ENCODE measurements around the gene IDS.
"Not testable (repeated sequence)": the region's sequence is repeated elsewhere in the genome, so short reads cannot be mapped to it uniquely, and the experiment has no call there.

IDS gene

GRCh38 chrX:149539283-149540130 lies 34.4 kb upstream of the IDS start:
- TF ChIP-seq SPI1 (IDR thresholded peaks at IDR 0.05; ENCODE audit: borderline replicate concordance, low read depth), result peak; percentile 42; the same call in 1 of the 2 replicates
- no peak for TF ChIP-seq GABPA (IDR thresholded peaks at IDR 0.05; ENCODE audit: low read depth)
- peak; percentile 86 to 94 for DNase-seq (ENCODE audit: low read depth in 1 of 2, low spot score in 1 of 2)
- Histone ChIP-seq H3K27ac (replicated peaks) (peak overlapping the region; percentile 63), H3K27me3 (ENCODE audit: insufficient read depth, poor library complexity, severe bottlenecking) (no peaks in the 10 kb centered on the region), H3K4me3 (replicated peaks; ENCODE audit: insufficient read depth, low read length) (peak overlapping the region; percentile 54)

- not testable (repeated sequence) for H3K27ac ChIP-seq (replicated peaks)
These were observed 32.4 kb upstream of the IDS start for GRCh38 chrX:149537474-149537873.

GRCh38 chrX:149534926-149535602 lies 30.0 kb upstream of the IDS start:
- not testable (repeated sequence) for H3K27me3 ChIP-seq (ENCODE audit: insufficient read depth, poor library complexity, severe bottlenecking); H3K4me3 ChIP-seq (replicated peaks; ENCODE audit: insufficient read depth, low read length); DNase-seq (ENCODE audit: low read depth in 1 of 2, low spot score in 1 of 2); H3K27ac ChIP-seq (replicated peaks)

More at GRCh38 chrX:149537474-149537873, 32.4 kb upstream of the IDS start:
- not testable (repeated sequence) for H3K27me3 ChIP-seq (ENCODE audit: insufficient read depth, poor library complexity, severe bottlenecking); H3K4me3 ChIP-seq (replicated peaks; ENCODE audit: insufficient read depth, low read length)
- peak in 1 of 2 experiments; percentile 26 for DNase-seq (ENCODE audit: low read depth in 1 of 2, low spot score in 1 of 2)

GRCh38 chrX:149533999-149534398 lies 28.9 kb upstream of the IDS start:
- not testable (repeated sequence) for H3K27me3 ChIP-seq (ENCODE audit: insufficient read depth, poor library complexity, severe bottlenecking); DNase-seq (ENCODE audit: low read depth in 1 of 2, low spot score in 1 of 2); H3K4me3 ChIP-seq (replicated peaks; ENCODE audit: insufficient read depth, low read length); H3K27ac ChIP-seq (replicated peaks)

GRCh38 chrX:149532868-149533267 lies 27.8 kb upstream of the IDS start:
- H3K27me3 ChIP-seq (ENCODE audit: insufficient read depth, poor library complexity, severe bottlenecking); H3K27ac ChIP-seq (replicated peaks); DNase-seq (ENCODE audit: low read depth in 1 of 2, low spot score in 1 of 2); H3K4me3 ChIP-seq (replicated peaks; ENCODE audit: insufficient read depth, low read length): not testable (repeated sequence)

GRCh38 chrX:149531599-149531998 lies 26.5 kb upstream of the IDS start:
- DNase-seq (ENCODE audit: low read depth in 1 of 2, low spot score in 1 of 2), result peak in 1 of 2 experiments; percentile 33

More at GRCh38 chrX:149531599-149531998, 26.5 kb upstream of the IDS start:
- Histone ChIP-seq H3K4me3 (replicated peaks; ENCODE audit: insufficient read depth, low read length) (no peak overlapping the region), H3K27me3 (ENCODE audit: insufficient read depth, poor library complexity, severe bottlenecking) (no peaks in the 10 kb centered on the region), H3K27ac (replicated peaks) (peak overlapping the region; percentile 38; the same call in 1 of the 2 replicates)
- no peak for TF ChIP-seq GABPA (IDR thresholded peaks at IDR 0.05; ENCODE audit: low read depth)
- no peak for TF ChIP-seq CTCF (IDR thresholded peaks at IDR 0.05; ENCODE audit: insufficient read depth, low read length)
- TF ChIP-seq SPI1 (IDR thresholded peaks at IDR 0.05; ENCODE audit: borderline replicate concordance, low read depth), result no peak
- TF ChIP-seq POLR2AphosphoS5 (IDR thresholded peaks at IDR 0.05; ENCODE audit: low read depth), result no peak
- no peak for TF ChIP-seq REST (IDR thresholded peaks at IDR 0.05; ENCODE audit: insufficient replicate concordance, low read depth)

All from HL-60 (cell line).